GM12878 (cell line): ENCODE measurements around the gene DUS2. TPM values are rescaled to one million over a fixed set of nuclear protein-coding genes. Genes with fewer than 3 reads are reported as not detected.
A peak's percentile ranks its signal among the peaks of the same experiment; 100 is the strongest.

ENCODE experiments used
- ATAC-seq: fragments of 200-7000 bp; cut with Tn5 transposase; 3 replicates; pipeline ENCODE4 v1.9.1; 2020; ENCODE audit warnings: mild to moderate bottlenecking, moderate library complexity
- BruUV-seq: library from RNA; stranded (reverse); fragments of 400-500 nt; replicated peaks from 2 replicates; lab custom pipeline; 2021; lab: Mats Ljungman, UMichigan
- CTCF ChIA-PET: fragments of 300-600 bp; sonication (Branson Sonifier 250); formaldehyde crosslinking; extraction: SDS; loops from one replicate; lab custom pipeline; 2021; ENCODE audit warnings: inconsistent platforms; lab: Yijun Ruan, JAX
- POLR2A ChIA-PET: fragments of 350-600 bp; formaldehyde crosslinking; extraction: SDS; loops from one replicate; lab custom pipeline; 2021; ENCODE audit warnings: inconsistent platforms; lab: Charles Lee
- RAD21 ChIA-PET: fragments of 300-600 bp; sonication (Branson Sonifier 250); formaldehyde crosslinking; loops from one replicate; lab custom pipeline; 2023; ENCODE audit warnings: antibody characterized with exemption; ENCODE audit not compliant: unreplicated experiment; lab: Charles Lee
- SMC1A ChIA-PET: fragments of 300-600 bp; sonication (Branson Sonifier 250); formaldehyde crosslinking; loops from one replicate; lab custom pipeline; 2023; ENCODE audit not compliant: unreplicated experiment, uncharacterized antibody; lab: Charles Lee
- DNase-seq: peaks from one replicate; pipeline ENCODE4 v3.0.0-alpha.2; 2011; ENCODE audit warnings: low read depth, low spot score
- FAIRE-seq: peaks from 3 replicates; lab custom pipeline; 2011; peaks lifted over from hg19 to GRCh38; lab: Jason Lieb, UNC
- H2AFZ ChIP-seq: 2 replicates; pipeline ENCODE4 v1.6.0; 2011; ENCODE audit warnings: low read depth, low read length, control low read depth; ENCODE audit not compliant: control insufficient read depth
- H3K27ac ChIP-seq: 2 replicates; pipeline ENCODE4 v1.5.1; 2011; ENCODE audit warnings: control low read depth; ENCODE audit not compliant: control insufficient read depth, insufficient read depth
- H3K27me3 ChIP-seq, 2 experiments: replicated peaks in 1 of 2; 2 replicates each; pipeline versions ENCODE4 v1.6.0 to v1.6.1; 2011; ENCODE audit warnings: low read length in 1 of 2; ENCODE audit not compliant: control insufficient read depth in 2 of 2, insufficient read depth in 2 of 2
- H3K36me3 ChIP-seq, 2 experiments: 2 replicates each; pipeline ENCODE4 v1.5.1; 2011; ENCODE audit warnings: low read length in 1 of 2; ENCODE audit not compliant: control insufficient read depth in 2 of 2, insufficient read depth in 2 of 2
- H3K4me1 ChIP-seq: 2 replicates; pipeline ENCODE4 v1.6.1; 2011; ENCODE audit warnings: mild to moderate bottlenecking, low read length, moderate library complexity, mixed read lengths; ENCODE audit not compliant: control insufficient read depth, insufficient read depth
- H3K4me2 ChIP-seq: 2 replicates; pipeline ENCODE4 v1.6.0; 2011; ENCODE audit warnings: control low read depth; ENCODE audit not compliant: control insufficient read depth, insufficient read depth
- H3K4me3 ChIP-seq: fragments of 200-600 bp; sonication (generic); 2 replicates; pipeline ENCODE4 v1.5.1; 2016
- H3K79me2 ChIP-seq: 2 replicates; pipeline ENCODE4 v1.6.0; 2011; ENCODE audit warnings: low read length; ENCODE audit not compliant: control insufficient read depth, insufficient read depth
- H3K9ac ChIP-seq: 2 replicates; pipeline ENCODE4 v1.8.0; 2011; ENCODE audit warnings: low read length, control low read depth, mixed read lengths; ENCODE audit not compliant: control insufficient read depth, insufficient read depth
- H3K9me3 ChIP-seq: replicated peaks from 3 replicates; pipeline ENCODE4 v1.5.1; 2011; ENCODE audit warnings: mild to moderate bottlenecking, low read length; ENCODE audit not compliant: control insufficient read depth, insufficient read depth
- H4K20me1 ChIP-seq: 2 replicates; pipeline ENCODE4 v1.6.0; 2011; ENCODE audit not compliant: control insufficient read depth, insufficient read depth
- CBFB ChIP-seq: IDR thresholded peaks from 2 replicates; pipeline ENCODE4 v1.6.1; 2016; ENCODE audit warnings: antibody characterized with exemption, low read depth
- CEBPB ChIP-seq, 2 experiments: fragments of 150-350 bp in 1 of 2; IDR thresholded peaks; 2 replicates each; pipeline ENCODE4 v1.6.1; 2012 to 2014; ENCODE audit warnings: low read depth in 2 of 2, low read length in 2 of 2, borderline replicate concordance in 1 of 2, inconsistent platforms in 1 of 2
- CEBPZ ChIP-seq: fragments of 150-350 bp; IDR thresholded peaks from 2 replicates; pipeline ENCODE4 v1.6.1; 2016; ENCODE audit warnings: low read depth, low read length
- ESRRA ChIP-seq: IDR thresholded peaks from 2 replicates; pipeline ENCODE4 v1.6.1; 2012; ENCODE audit warnings: mild to moderate bottlenecking, low read length, improper control_type of control experiment
- FOXK2 ChIP-seq: fragments of 450-650 bp; IDR thresholded peaks from 2 replicates; pipeline ENCODE4 v1.6.1; 2017; ENCODE audit warnings: mild to moderate bottlenecking, moderate library complexity
- IKZF1 ChIP-seq: fragments of 450-650 bp; conservative IDR thresholded peaks from 2 replicates; pipeline ENCODE4 v1.6.1; 2017; ENCODE audit warnings: antibody characterized with exemption, mild to moderate bottlenecking
- MEF2A ChIP-seq: IDR thresholded peaks from 2 replicates; pipeline ENCODE4 v1.6.1; 2011; ENCODE audit warnings: low read depth, mild to moderate bottlenecking, low read length, moderate library complexity; ENCODE audit not compliant: insufficient read depth
- NKRF ChIP-seq: fragments of 450-650 bp; conservative IDR thresholded peaks from 2 replicates; pipeline ENCODE4 v1.6.1; 2017; ENCODE audit warnings: mild to moderate bottlenecking, moderate library complexity
- NR2F1 ChIP-seq: fragments of 450-650 bp; conservative IDR thresholded peaks from 2 replicates; pipeline ENCODE4 v1.6.1; 2017; ENCODE audit warnings: mild to moderate bottlenecking
- RELA ChIP-seq: fragments of 450-650 bp; IDR thresholded peaks from 2 replicates; pipeline ENCODE4 v1.8.0; 2014; ENCODE audit warnings: borderline replicate concordance; ENCODE audit not compliant: partially characterized antibody
- USF1 ChIP-seq: IDR thresholded peaks from 2 replicates; pipeline ENCODE4 v1.6.1; 2011; ENCODE audit warnings: borderline replicate concordance, low read depth, mild to moderate bottlenecking, moderate library complexity, mixed read lengths, low read length; ENCODE audit not compliant: insufficient read depth; ENCODE audit errors: extremely low read length
- ZNF384 ChIP-seq: IDR thresholded peaks from 2 replicates; pipeline ENCODE4 v1.6.1; 2012; ENCODE audit warnings: low read depth, mild to moderate bottlenecking, low read length, improper control_type of control experiment, borderline replicate concordance
- in situ Hi-C: fragments of 300-500 bp; cut with MboI; formaldehyde crosslinking; loops from 9 replicates; pipeline ENCODE4 v1.14.3; 2018; ENCODE audit warnings: mixed read lengths
- intact Hi-C: fragments of 100-400 bp; cut with micrococcal nuclease; formaldehyde crosslinking; loops from one replicate; pipeline ENCODE4 v1.14.2; 2022; ENCODE audit not compliant: unreplicated experiment
- polyA plus RNA-seq, 11 experiments: library from polyadenylated mRNA; depleted of rRNA in 4 of 11; unstranded in 6 of 11; stranded (reverse) in 5 of 11; fragments of >200 nt; fragmentation: Nextera tagmentation in 4 of 11; fragmentation: Illumina TruSeq in 1 of 11; extraction: Ambion mirVana in 4 of 11; extraction: Trizol in 1 of 11; gene quantifications; 1 replicate in 1 of 11; 2 replicates in 10 of 11; pipeline versions ENCODE4 v1.2.1 to v1.2.3, GENCODE V29; 2011 to 2016; ENCODE audit warnings: inconsistent platforms in 2 of 11, missing spikeins in 2 of 11, low read depth in 1 of 11
- total RNA-seq, 4 experiments: library from RNA; depleted of rRNA in 3 of 4; stranded (reverse); fragments of >200 nt in 3 of 4; fragmentation: Illumina TruSeq in 1 of 4; extraction: Trizol in 1 of 4; gene quantifications; 2 replicates each; pipeline versions ENCODE4 v1.2.1 to v1.2.3, GENCODE V29; 2013 to 2021

The DUS2 gene
- total and polyA plus RNA-seq, 10 of the 15 experiments (the other 5 are each of a cell fraction or from before 2014, with no cell fraction given), result 4.8 to 32.3 (median 25.5) TPM

DNA sequence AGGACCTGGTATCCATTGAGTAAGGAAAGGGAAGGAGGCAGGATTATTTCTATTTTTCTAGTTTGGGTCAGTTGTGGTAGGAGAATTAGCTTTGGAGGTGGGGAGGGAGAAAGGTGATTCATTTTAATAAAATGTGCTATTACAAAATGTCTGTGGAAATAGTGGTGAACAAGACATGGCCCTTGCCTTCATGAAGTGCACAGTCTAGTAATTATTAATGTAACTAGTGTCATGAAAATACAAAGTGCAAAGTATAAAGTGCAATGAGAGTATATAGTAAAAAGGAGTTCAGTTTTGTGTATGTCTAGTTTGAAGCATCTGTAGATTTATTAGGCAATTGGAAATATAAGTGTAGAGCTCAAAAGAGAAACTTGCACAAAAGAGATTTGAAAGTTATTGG lies 74.0 kb downstream of the DUS2 start:
- H4K20me1 ChIP-seq, result no peaks in the 10 kb centered on the region
- in situ Hi-C loops, result no loop called here
- TF ChIP-seq IKZF1 (no peak), USF1 (no peak), CBFB (no peak), CEBPZ (no peak), NKRF (no peak), ZNF384 (no peak), MEF2A (no peak), CEBPB (IDR thresholded peaks at IDR 0.05; ENCODE audit: borderline replicate concordance in 1 of 2, low read depth in 2 of 2, low read length in 2 of 2) (no peak), NR2F1 (no peak), RELA (no peak), ESRRA (no peak), FOXK2 (no peak)
- DNase-seq (no peak), ATAC-seq (no peak), FAIRE-seq (no peak)
- POLR2A ChIA-PET, result interaction anchor here (0.6 to 1.1 kb wide), 3 partner anchors 11 to 153 kb away, joined by 3 to 5 read pairs (median 3); no protein-coding TSS in a partner anchor
- CTCF ChIA-PET, result interaction anchor here (0.7 to 7.6 kb wide), 2 partner anchors 9 to 22 kb away, joined by 3 to 58 read pairs; no protein-coding TSS in a partner anchor
- peaks cover 6% of the 10 kb centered on the region for H3K4me1 ChIP-seq
- TSS peak; percentile 23 for BruUV-seq
- H3K27ac ChIP-seq, result no peak overlapping the region
- no peak overlapping the region for H3K9ac ChIP-seq
- H3K79me2 ChIP-seq, result peaks cover 69% of the 10 kb centered on the region
- no peak overlapping the region for H2AFZ ChIP-seq
- H3K9me3 ChIP-seq, result no peaks in the 10 kb centered on the region
- SMC1A ChIA-PET, result interaction anchor here (1.0 to 1.9 kb wide), 7 partner anchors 17 to 52 kb away, joined by 3 to 5 read pairs (median 3); no protein-coding TSS in a partner anchor
- no peak overlapping the region for H3K4me3 ChIP-seq
- no peak overlapping the region for H3K4me2 ChIP-seq
- no peaks in the 10 kb centered on the region; a peak in 1 of 4 replicates for H3K36me3 ChIP-seq
- H3K27me3 ChIP-seq, result no peaks in the 10 kb centered on the region
- intact Hi-C loops, result no loop called here
- RAD21 ChIA-PET, result interaction anchor here (0.9 kb wide), 1 partner anchor 24 kb away, joined by 3 read pairs; no protein-coding TSS in a partner anchor
